Measurements from ENCODE around the gene CLBA1. TPM values are rescaled to one million over a fixed set of nuclear protein-coding genes. Genes with fewer than 3 reads are reported as not detected.

CLBA1 gene
- total and polyA plus RNA-seq, 9 of the 15 experiments (the other 6 are each of a cell fraction or from before 2014, with no cell fraction given): 0.04 to 3.9 (median 2.6) TPM

DNA sequence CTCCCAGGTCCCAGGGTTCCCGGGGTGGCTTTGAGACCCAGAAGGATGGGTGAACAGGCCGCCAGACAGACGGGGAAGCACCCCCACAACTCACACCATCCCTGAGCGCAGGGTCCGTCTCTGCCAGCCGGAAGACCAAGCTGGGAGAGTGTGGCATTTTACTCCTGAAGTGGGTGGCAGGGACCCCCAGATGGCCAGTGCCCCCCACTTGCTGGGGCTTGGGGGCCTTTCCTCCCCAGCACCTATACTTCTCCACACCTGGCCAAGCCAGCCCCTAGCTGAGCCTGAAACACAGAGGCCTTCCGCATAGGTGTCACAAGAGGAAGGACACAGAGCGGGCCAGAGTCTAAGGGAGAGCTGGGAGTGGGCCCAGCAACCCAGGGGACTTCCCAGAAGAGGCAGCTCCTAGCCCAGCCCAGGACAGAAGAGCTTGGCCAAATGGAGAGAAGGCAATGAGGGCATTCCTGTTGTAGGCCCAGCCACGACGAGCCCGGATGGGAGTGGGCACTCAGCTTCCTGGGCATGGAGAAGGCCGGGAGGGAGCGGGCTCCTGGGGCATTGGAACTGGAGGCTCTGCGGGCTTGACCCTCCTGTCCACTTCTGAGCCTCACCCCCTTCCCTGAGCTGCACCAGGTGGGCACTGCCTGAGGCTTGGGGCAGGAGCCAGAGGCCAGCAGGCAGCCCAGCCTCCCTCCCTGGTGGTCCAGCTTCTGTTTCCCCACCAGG is 10.8 kb upstream of the CLBA1 start (continued):
- TF ChIP-seq, protein P1, sequence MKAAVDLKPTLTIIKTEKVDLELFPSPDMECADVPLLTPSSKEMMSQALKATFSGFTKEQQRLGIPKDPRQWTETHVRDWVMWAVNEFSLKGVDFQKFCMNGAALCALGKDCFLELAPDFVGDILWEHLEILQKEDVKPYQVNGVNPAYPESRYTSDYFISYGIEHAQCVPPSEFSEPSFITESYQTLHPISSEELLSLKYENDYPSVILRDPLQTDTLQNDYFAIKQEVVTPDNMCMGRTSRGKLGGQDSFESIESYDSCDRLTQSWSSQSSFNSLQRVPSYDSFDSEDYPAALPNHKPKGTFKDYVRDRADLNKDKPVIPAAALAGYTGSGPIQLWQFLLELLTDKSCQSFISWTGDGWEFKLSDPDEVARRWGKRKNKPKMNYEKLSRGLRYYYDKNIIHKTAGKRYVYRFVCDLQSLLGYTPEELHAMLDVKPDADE (conservative IDR thresholded peaks at IDR 0.05; ENCODE audit: control insufficient read depth, low read depth, low read length): no peak

- TF ChIP-seq CTCF (IDR thresholded peaks at IDR 0.05 in 2 of 3, conservative IDR thresholded peaks at IDR 0.05 in 1 of 3; ENCODE audit: insufficient read depth in 2 of 3, low read depth in 1 of 3, low read length in 3 of 3) (peak in 2 of 3 experiments; percentile 45 to 50; a peak in 3 of 6 replicates), MECOM (CRISPR knock-in tag; IDR thresholded peaks at IDR 0.05) (no peak)
- ChIA-PET POLR2A (interaction anchor here (1.2 kb wide), 1 partner anchor 111 kb away, joined by 3 read pairs; no protein-coding TSS in a partner anchor), CTCF (ENCODE audit: low intra/inter-chr PET ratio) (interaction anchor here (0.5 to 3.9 kb wide), 10 partner anchors 10 to 376 kb away, joined by 3 to 85 read pairs (median 4); partner anchors contain the start of gene CLBA1)
- in situ Hi-C loops (cut with MboI): no loop called here
- H3K9me1 ChIP-seq (ENCODE audit: control insufficient read depth, insufficient read depth, low read length): no peaks in the 10 kb centered on the region
- 0 out of 2 replicates have a peak, but pooled peaks cover 11% of the 10 kb centered on the region for H4K20me1 ChIP-seq (replicated peaks; ENCODE audit: control insufficient read depth, insufficient read depth, low read length)
- H3K4me2 ChIP-seq (ENCODE audit: insufficient read depth, low read length): no peak overlapping the region
- H3K9me3 ChIP-seq (replicated peaks; ENCODE audit: control insufficient read depth, insufficient read depth, low read depth, low read length): no peaks in the 10 kb centered on the region
- no TSS peak for BruUV-seq (replicated peaks)
- intact Hi-C loops (cut with micrococcal nuclease): loop anchor here (1.0 to 5.0 kb wide), 3 partner anchors 42 to 113 kb away; no protein-coding TSS in a partner anchor
- no peak overlapping the region for H3K27ac ChIP-seq (ENCODE audit: extremely low read depth, low read depth, low read length)
- FAIRE-seq (no peak), ATAC-seq (peak; percentile 19), DNase-seq (ENCODE audit: extremely low read depth in 1 of 4, low spot score in 3 of 4) (no peak)
- no peaks in the 10 kb centered on the region for H3K27me3 ChIP-seq (ENCODE audit: control insufficient read depth in 2 of 2, insufficient read depth in 2 of 2, low read length in 2 of 2)
- no peaks in the 10 kb centered on the region for H3K79me2 ChIP-seq (ENCODE audit: control insufficient read depth, insufficient read depth, low read length)
- 18% methylated on average over 16 of the region's 21 CpGs for WGBS (ENCODE audit: insufficient coverage, low coverage, missing lambda C conversion rate)
- H3K9ac ChIP-seq (ENCODE audit: insufficient read depth in 1 of 2, low read depth in 2 of 2, low read length in 2 of 2): 0 out of 4 replicates have a peak overlapping the region, but pooled peaks of 1 of the 2 experiments have one; percentile 35
- peaks cover 7 to 80% of the 10 kb centered on the region in 2 experiments; a peak in 4 of 5 replicates for H3K4me1 ChIP-seq (replicated peaks in 1 of 2; ENCODE audit: control insufficient read depth in 2 of 2, insufficient read depth in 2 of 2, low read length in 2 of 2)
- no peak overlapping the region for H3K4me3 ChIP-seq
- no peaks in the 10 kb centered on the region for H3K36me3 ChIP-seq (ENCODE audit: control insufficient read depth, insufficient read depth, low read length)
- H2AFZ ChIP-seq (ENCODE audit: low read depth, low read length): no peak overlapping the region
Measured at GRCh38 chr14:104975481-104976197, 9.9 kb upstream of the CLBA1 start.

Data from K562 (cell line).